HG03135 (cell line): ENCODE measurements around the gene KLHL2.
"Not testable (repeated sequence)": the region's sequence is repeated elsewhere in the genome, so short reads cannot be mapped to it uniquely, and the experiment has no call there.

Source experiments
- ATAC-seq: cut with Tn5 transposase; IDR thresholded peaks from one replicate; pipeline ENCODE4 v1.9.1; 2021; ENCODE audit warnings: mild to moderate bottlenecking, moderate library complexity; ENCODE audit not compliant: unreplicated experiment

The KLHL2 gene

GRCh38 chr4:165326831-165327210, 119.5 kb downstream of the KLHL2 start:
- peak; percentile 16 for ATAC-seq

GRCh38 chr4:165327211-165328100, 120.1 kb downstream of the KLHL2 start, which contains the start of gene MSMO1:
Gene MSMO1 (plus strand): TSS chr4:165327669. CDS start chr4:165333371, 5,702 bp downstream.
- ATAC-seq = peak; percentile 99

GRCh38 chr4:165328101-165328425, 120.7 kb downstream of the KLHL2 start:
- no peak for ATAC-seq

- no peak for ATAC-seq
These were observed 121.3 kb downstream of the KLHL2 start for GRCh38 chr4:165328708-165329107.

- no peak for ATAC-seq
These were observed 122.7 kb downstream of the KLHL2 start for GRCh38 chr4:165330071-165330470.

- ATAC-seq = no peak
These were observed 123.3 kb downstream of the KLHL2 start for GRCh38 chr4:165330666-165331065.

- no peak for ATAC-seq
These were observed 124.0 kb downstream of the KLHL2 start for GRCh38 chr4:165331359-165331758.

GRCh38 chr4:165331823-165332222, 124.5 kb downstream of the KLHL2 start:
- ATAC-seq = no peak

- ATAC-seq = no peak
These were observed 125.1 kb downstream of the KLHL2 start for GRCh38 chr4:165332502-165332901.

- ATAC-seq = no peak
These were observed 127.9 kb downstream of the KLHL2 start for GRCh38 chr4:165335163-165335703.

GRCh38 chr4:165336743-165337142, 129.4 kb downstream of the KLHL2 start:
- no peak for ATAC-seq

GRCh38 chr4:165342340-165342739, 135.0 kb downstream of the KLHL2 start:
- not testable (repeated sequence) for ATAC-seq

GRCh38 chr4:165343353-165344191, 136.2 kb downstream of the KLHL2 start:
- ATAC-seq = no peak

- ATAC-seq = no peak
These were observed 138.5 kb downstream of the KLHL2 start for GRCh38 chr4:165345666-165346417.

GRCh38 chr4:165347647-165348569, 140.5 kb downstream of the KLHL2 start:
- ATAC-seq = no peak

GRCh38 chr4:165351359-165352130, 144.2 kb downstream of the KLHL2 start:
- no peak for ATAC-seq

GRCh38 chr4:165355900-165356300, 148.5 kb downstream of the KLHL2 start:
- ATAC-seq = peak; percentile 66

- no peak for ATAC-seq
These were observed 152.1 kb downstream of the KLHL2 start for GRCh38 chr4:165359506-165359905.
